Coronary artery (tissue), 2 donors: ENCODE measurements around the gene MAD1L1.

Experiments
- DNase-seq: peaks from one replicate; pipeline ENCODE4 v3.0.0-alpha.2; 2017; ENCODE audit warnings: low spot score
- H3K27ac ChIP-seq, 2 donors: fragments of 200-600 bp; sonication (generic); one replicate each; pipeline ENCODE4 v1.5.1; 2016 to 2019
- H3K4me3 ChIP-seq: fragments of 200-600 bp; sonication (generic); 2 replicates; pipeline ENCODE4 v1.5.1; 2016; ENCODE audit warnings: mild to moderate bottlenecking, moderate library complexity
- TF ChIP-seq, protein P1 (sequence below): fragments of 200-600 bp; sonication (generic); IDR thresholded peaks from one replicate; pipeline ENCODE4 v1.5.1; 2019; ENCODE audit warnings: antibody characterized with exemption

The MAD1L1 gene

DNA sequence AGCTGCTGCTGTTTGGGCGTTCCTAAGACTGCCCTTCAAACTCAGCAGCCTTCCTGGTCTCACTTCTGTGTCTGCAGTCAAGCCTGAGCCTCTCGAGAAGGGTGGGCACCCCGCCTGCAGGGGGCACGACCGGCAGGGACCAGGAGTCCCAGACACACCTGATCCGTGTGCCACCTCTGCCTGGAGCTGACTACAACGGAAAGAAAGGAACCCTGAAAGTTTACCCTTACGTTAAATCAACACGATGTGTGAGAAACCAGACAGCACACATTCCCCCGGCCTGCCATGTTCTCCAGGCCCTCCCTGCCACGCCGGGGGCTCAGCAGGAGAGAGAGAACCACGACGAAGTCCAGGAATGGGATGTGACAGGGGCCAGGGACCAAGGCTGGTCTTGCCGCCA is 5.0 kb downstream of the MAD1L1 start:
- TF ChIP-seq, protein P1, sequence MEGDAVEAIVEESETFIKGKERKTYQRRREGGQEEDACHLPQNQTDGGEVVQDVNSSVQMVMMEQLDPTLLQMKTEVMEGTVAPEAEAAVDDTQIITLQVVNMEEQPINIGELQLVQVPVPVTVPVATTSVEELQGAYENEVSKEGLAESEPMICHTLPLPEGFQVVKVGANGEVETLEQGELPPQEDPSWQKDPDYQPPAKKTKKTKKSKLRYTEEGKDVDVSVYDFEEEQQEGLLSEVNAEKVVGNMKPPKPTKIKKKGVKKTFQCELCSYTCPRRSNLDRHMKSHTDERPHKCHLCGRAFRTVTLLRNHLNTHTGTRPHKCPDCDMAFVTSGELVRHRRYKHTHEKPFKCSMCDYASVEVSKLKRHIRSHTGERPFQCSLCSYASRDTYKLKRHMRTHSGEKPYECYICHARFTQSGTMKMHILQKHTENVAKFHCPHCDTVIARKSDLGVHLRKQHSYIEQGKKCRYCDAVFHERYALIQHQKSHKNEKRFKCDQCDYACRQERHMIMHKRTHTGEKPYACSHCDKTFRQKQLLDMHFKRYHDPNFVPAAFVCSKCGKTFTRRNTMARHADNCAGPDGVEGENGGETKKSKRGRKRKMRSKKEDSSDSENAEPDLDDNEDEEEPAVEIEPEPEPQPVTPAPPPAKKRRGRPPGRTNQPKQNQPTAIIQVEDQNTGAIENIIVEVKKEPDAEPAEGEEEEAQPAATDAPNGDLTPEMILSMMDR = no peak
- H3K27ac ChIP-seq = no peak overlapping the region
- no peak overlapping the region for H3K4me3 ChIP-seq
- DNase-seq = no peak

GRCh38 chr7:2225830-2226229 is 6.9 kb downstream of the MAD1L1 start:
- Histone ChIP-seq H3K4me3 (no peak overlapping the region), H3K27ac (no peak overlapping the region)
- TF ChIP-seq, protein P1 = no peak
- DNase-seq = no peak

DNA sequence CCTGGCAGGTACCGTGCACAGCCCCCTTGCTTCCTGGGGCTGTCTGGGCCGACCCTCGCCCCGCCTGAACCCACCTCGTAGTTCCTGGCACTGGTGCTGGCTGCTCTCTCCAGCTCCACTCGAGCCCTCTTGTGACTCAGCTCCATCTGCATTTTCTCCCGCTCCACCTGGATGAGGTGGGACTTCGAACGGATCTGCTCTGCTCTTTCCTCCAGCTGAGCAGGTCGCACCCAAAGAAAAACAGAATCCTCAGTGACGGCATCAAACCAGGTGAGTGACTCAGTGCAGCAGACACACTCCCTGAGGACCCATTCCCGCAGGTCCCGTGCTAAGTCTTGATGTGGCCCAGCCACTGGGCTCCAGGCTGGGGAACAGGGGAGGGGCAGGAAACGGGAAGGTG is 7.4 kb downstream of the MAD1L1 start:
- TF ChIP-seq, protein P1 = no peak
- Histone ChIP-seq H3K4me3 (no peak overlapping the region), H3K27ac (no peak overlapping the region)
- DNase-seq = no peak

DNA sequence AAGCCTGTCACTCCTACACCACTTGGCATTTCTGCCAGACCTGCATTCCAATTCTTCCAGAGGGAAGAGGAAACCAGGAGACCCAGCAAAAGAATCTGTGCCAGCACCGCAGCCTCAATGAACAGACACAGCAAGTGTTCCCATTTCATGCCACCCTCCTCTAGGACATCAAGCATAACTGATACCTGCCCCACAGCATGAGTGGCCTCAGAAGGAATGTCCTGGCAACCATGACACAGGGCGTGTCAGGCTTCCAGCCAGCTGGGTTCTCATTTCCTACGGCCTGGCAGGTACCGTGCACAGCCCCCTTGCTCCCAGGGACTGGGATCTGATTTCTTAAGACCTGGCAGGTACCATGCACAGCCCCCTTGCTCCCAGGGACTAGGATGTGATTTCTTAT is 7.8 kb downstream of the MAD1L1 start:
- TF ChIP-seq, protein P1 = no peak
- Histone ChIP-seq H3K27ac (no peak overlapping the region), H3K4me3 (no peak overlapping the region)
- no peak for DNase-seq

GRCh38 chr7:2224491-2224928 is 8.2 kb downstream of the MAD1L1 start:
- TF ChIP-seq, protein P1 = no peak
- H3K27ac ChIP-seq = no peak overlapping the region
- H3K4me3 ChIP-seq = no peak overlapping the region
- no peak for DNase-seq

GRCh38 chr7:2223321-2223720 is 9.4 kb downstream of the MAD1L1 start:
- TF ChIP-seq, protein P1 = no peak
- no peak for DNase-seq

DNA sequence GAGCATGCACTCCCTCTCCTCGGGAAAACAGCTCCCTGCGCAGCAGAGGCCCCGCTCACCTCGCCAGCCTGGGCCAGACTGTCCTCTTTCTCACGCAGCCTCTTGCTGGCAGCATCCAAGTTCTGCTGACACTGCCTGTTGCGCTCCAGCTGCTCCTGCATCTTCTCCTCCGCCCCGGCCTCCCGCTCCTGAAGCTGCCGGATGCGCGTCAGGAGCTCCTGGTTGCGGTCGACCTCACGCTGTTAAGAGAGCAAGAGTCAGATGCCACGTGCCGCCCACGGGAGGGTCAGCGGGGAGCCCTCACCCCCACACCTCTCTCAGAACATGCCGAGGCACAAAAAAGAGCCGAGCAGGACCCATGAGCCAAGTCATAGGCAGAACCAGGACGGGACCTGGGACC is 10.2 kb downstream of the MAD1L1 start:
- Histone ChIP-seq H3K27ac (no peak overlapping the region), H3K4me3 (no peak overlapping the region)
- DNase-seq = no peak
- TF ChIP-seq, protein P1 = no peak

More at GRCh38 chr7:2223321-2223720, 9.4 kb downstream of the MAD1L1 start:
- no peak overlapping the region for H3K27ac ChIP-seq
- H3K4me3 ChIP-seq = no peak overlapping the region
